HPDE6-E6E7 (cell line): ENCODE data around the gene ANXA6.
"Not testable (repeated sequence)": the region's sequence is repeated elsewhere in the genome, so short reads cannot be mapped to it uniquely, and the experiment has no call there.

ENCODE experiments used
- DNase-seq: peaks from one replicate; pipeline ENCODE4 v3.0.0; 2011; ENCODE audit warnings: missing footprints; ENCODE audit errors: extremely low spot score

Gene ANXA6

DNA sequence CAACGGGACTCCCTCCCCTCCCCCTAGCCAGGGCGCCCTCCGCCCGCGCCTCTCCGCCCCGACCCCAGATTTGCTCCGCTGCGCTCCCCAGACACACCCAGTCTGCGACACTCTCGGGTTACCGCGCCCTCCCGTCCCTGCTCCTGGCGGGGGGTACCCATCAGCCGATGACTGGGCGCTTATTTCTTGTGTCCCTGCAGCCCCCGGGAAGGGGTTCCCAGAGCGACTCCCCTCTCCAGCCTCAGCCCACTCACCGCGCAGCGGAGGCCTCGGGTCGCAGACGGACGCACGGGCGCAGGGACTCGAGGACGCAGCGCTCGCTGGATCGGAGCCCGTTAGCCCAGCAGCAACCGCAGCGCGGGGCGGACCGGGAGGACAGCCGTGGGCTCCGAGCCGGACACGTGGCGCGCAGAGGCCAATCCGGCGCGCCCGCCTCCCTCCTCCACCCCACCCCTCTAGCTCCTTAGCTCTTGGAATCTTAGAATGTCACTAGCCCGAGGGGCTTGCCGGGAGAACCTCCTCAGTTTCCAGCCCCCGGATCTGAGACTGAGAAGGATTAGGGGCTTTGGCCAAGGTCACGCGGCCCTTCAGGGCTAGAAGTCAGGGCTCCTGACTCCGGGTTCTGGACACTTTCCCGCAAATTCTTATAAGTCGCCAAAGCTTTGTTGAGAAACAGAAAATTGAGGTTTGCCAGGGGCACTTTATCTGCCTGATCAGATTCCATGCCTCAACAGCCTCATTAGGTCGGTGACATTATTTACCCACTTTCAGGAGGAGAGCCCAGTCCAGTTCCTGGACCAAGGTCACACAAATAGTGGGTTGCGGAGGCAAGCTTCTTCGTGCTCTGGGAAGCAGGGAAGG, at the start of gene ANXA6:
Gene ANXA6 (minus strand): TSS at position 354 of the 861 bp plus-strand sequence. CDS start 9,878 bp downstream, outside the sequence.
- DNase-seq: peak; percentile 85

DNA sequence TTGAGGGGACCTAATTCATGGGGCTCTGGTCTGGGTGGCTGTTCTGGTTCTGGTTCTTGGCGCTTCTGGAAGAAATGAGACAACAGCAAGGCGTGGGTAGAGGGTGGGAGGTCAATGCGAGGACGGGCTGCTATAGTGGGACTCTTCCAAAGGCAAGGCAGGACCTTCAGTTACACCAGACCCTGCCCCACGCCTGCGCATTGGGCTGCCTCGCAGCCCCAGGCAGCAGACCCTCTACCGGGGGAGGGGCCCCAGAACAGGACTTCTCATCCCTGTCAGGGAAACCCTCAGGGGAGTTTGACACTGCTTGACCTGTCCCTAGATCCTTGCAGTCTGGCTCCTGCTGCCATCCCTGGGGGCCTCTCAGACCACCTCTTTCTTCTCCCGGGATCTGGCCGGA, 47.8 kb upstream of the ANXA6 start:
- DNase-seq: no peak

DNA sequence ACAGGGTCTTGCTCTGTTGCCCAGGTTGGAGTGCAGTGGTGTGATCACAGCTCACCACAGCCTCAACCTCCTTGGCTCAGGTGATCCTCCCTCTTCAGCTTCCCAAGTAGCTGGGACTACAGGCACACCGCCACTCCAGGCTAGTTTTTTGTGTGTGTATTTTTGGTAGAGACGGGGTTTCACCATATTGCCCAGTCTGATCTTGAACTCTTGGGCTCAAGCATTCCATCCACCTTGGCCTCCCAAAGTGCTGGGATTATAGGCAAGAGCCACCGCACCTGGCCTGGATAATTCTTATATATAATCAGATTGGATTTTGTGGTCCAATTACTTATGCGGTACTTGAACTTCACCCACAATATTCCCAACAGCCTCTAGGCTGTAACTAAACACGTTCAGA, 46.5 kb upstream of the ANXA6 start:
- DNase-seq: no peak

DNA sequence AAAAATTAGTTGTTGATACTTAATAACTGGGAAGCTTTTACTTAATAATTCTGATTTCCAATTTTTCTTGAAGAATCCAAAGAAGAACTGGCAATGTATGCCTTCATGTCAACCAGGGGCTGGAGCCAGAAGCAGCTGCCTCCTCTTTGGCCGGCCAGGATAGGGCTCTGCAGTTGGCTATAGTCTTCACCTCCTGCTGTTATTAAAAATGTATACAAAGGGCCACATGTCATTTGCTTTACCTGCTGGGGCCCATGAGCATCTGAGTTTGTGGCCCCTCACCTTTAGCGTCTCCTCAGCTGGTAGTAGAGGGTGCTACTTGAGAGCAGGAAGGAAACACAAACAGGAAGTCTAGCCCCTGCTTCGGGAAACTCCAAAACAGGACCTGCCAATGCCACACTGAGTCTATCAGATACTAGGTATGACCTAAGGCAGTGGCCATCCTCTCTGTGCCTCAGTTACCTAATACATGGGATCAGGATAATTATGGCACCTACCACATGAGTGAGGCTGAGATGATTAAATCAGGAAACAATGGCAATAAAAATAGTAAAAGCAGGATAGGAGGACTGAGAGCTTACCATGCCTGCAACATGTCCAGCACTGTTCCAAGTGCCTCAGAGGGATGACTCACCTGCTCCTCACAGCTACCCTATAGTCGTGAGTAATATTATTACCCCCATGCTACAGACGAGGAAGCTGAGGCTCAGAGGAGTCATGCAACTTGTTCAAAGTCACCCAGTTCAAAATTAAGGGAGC, 45.0 kb upstream of the ANXA6 start:
- peak; percentile 76 for DNase-seq

DNA sequence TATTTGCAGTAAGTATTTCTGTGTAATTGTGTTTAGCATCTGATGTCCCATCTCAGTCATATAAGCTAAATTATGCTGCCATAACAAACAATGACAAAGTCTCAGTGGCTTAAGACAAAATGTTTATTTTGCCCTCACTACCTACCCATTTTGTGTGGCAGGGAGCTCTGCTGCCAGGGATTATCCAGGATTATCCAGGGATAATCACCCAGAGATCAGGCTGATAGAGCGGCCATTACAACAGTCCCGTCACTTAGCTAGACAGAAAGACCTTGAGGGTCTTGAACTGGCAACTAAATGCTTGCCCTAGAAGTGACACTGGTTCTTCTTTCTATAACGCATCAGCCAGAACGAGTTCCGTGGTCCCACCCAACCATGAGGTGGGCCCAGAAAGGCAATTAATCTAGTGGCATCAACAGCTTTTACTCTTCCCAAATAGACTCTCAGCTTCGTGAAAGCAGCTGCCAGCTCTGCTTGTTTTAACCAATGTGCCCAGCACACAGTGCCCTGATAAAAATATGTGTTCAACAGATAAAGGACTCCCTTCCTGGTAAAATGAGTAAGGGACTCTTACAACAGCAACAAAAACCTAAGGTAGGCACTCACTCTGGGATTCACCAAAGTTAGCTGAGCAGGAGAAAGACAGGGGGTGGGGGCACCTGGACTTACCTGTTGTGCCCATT, 43.5 kb upstream of the ANXA6 start:
- DNase-seq: no peak

DNA sequence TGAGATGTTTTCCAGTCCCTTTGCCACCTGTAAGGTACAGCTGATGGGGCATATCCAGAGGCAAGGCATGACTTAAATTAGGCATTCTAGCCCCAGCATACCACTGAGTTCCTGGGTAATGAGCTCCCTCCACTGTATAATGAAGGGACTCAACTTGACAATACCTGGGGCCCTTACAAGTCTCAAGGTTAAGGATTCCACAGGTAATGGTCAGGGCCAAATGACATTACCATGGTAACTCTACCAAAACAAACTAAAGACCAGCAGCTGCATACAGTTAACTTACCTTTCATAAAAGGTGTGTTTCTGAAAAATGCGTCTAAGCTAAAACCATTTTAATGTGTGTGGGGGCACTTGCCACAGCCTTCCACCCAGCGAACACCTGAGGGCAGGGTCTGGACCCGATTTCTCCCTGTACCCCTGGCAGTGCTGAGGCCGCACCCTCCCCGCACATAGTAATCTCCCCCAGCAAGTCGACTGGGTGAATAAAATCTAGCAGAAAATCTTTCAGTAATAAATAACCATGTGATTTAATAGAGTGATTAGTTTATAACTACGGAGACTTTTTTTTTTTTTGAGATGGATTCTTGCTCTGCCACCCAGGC, 42.1 kb upstream of the ANXA6 start:
- no peak for DNase-seq

DNA sequence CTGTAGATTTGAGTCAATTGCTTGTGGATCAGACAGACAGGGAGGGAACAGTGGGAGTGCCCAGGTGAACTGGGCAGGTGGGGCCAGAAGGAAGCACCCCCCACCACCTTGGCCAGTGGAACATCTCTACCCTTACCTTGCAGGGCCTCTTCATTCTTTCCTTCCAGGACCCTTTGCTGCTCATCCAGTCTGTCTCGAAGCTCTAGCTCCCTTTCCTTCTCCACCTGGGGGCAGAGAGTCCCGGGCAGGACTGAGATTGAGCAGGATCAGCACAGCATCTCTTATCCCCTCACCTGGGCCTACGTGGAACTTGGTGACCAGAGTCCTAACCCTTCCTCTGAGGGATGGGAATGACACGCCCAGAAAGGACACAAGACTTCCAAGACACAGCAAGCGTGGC, 41.3 kb upstream of the ANXA6 start:
- DNase-seq: no peak

DNA sequence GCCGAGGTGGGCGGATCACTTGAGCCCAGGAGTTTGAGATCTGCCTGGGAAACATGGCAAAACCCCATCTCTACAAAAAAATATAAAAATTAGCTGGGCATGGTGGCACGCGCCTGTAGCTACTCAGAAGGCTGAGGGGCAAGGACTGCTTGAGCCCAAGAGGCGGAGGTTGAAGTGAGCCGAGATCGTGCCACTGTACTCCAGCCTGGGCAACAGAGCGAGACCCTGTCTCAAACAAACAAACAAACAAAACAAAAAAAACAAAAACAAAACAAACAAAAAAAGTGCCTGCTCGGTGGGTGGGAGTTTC, 39.7 kb upstream of the ANXA6 start:
- not testable (repeated sequence) for DNase-seq

DNA sequence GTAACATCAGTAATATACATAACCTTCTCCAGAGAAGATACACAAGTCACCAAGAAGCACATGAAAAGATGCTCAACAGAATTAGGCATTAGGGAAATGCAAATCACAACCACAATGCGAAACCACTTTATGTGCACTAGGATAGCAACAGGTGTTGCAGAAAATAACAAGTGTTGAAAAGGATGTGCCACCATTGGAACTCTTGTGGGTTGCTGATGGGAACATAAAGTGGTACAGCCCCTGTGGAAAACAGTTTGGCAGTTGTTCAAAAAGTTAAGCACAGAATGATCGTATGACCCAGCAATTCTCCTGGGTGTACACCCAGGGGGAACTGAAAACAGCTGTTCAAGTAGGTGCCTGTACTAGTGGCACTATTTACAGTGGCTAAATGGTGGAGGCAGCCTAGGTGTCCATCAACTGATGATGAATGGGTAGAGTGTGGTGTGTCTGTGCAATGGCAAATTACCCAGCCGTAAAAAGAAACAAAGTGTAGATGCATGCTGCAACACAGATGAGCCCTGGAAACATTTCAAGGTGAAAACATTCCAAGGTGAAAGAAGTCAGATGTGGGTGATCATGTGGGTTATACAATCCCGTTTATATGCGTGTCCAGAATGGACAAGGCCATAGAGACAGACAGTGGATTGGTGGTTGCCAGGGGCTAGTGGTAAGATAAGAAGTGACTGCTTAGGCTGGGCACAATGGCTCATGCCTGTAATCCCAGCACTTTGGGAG, 39.1 kb upstream of the ANXA6 start:
- DNase-seq: no peak

DNA sequence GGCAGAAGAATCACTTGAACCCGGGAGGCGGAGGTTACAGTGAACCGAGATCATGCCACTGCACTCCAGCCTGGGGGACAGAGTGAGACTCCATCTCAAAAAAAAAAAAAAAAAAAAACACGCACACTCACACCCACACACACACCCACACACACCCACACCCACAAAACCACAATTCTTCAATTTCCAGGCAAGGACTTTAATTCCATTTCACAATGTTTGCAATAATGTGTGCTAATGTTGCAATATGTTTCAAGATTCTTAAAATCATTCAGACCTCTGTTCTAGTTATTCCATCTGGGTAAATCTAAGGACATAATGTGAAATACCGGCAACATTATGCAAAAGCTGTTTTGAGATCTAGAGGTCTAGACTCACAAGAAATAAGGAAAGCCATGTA, 38.0 kb upstream of the ANXA6 start:
- DNase-seq: no peak

DNA sequence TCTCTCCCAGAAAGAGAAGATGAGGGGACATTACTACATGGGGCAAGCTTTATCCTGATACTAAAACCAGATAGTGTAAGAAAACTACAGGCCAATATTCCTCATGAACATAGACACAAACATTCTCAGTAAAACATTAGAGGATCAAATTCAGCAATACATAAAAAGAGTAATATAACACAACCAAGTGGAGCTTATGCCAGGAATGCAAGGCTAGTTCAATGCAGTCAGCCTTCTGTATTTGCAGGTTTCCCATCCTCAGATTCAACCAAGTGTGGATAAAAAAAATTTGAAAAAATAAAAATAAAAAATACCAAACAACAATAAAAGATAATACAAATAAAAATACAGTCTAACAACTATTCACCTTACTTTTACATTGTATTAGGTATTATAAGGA, 35.0 kb upstream of the ANXA6 start:
- no peak for DNase-seq

DNA sequence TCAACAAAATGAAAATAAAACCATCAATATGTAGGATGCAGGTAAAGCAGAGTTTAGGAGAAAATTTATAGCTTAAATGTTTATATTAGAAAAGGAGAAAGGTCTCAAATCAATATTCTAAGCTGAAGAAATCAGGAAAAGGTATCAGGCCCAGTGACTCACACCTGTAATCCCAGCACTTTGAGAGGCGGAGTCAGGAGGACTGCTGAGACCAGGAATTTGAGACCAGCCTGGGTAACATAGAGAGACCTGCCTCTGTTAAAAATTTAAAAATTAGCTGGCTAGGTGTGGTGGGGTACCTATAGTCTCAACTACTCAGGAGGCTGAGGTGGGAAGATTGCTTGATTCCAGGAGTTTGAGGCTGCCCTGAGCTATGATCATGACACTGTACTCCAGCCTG, 34.1 kb upstream of the ANXA6 start:
- no peak for DNase-seq

DNA sequence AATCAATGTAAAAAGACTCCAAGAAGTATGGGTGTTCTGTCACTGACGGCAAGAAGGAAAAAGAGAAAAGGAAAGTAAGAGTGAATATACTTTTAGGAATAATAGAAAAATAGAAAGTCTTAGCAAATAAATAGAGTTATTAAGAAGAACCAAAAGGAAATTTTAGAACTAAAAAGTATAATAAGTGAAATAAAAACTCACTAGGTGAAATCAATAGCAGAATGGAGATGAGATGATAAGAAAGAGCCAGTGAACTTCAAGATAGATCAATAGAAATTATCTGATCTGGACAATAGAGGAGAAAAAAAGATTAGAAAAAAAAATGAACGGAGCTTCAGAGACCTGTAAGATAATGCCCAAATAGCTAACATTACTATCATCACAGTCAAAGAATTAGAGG, 31.6 kb upstream of the ANXA6 start:
- DNase-seq: no peak

DNA sequence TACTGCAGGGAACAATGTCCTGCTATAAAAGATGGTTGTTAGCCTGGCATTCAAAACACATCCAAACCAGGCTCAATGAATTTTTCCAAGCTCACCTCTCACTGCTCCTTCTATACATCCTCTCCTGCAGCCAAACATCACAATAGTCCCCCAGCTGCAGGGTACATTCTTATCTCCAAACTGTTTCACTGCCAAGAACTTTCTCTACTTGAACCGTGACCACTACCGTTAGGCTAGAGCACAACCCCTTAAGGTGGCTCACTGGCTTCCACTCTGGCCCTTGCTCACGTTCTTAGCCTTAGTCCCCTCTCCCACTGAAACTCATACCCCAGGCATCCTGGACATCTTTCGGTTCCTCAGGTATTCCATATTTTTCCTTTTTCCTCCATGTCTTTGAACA, 29.0 kb upstream of the ANXA6 start:
- DNase-seq: no peak

DNA sequence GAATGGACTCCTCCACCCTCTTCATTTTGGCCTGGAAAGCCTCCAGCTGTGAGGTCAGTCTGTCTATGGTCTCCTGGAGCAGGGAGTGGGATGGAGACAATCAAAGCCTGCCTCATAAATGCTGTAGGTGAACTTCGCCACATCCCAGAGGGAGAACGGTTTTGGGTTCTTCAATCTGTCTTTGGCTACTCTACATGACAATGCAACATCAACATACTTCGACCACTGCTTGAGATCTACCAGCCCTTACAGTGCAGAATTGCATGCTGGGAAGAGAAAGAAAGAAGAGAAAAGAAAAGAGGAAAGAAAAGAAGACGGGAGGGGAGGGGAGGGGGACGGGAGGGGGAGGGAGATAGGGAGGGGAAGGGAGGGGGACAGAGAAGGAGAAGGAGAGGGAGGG, 28.5 kb upstream of the ANXA6 start:
- DNase-seq: no peak

DNA sequence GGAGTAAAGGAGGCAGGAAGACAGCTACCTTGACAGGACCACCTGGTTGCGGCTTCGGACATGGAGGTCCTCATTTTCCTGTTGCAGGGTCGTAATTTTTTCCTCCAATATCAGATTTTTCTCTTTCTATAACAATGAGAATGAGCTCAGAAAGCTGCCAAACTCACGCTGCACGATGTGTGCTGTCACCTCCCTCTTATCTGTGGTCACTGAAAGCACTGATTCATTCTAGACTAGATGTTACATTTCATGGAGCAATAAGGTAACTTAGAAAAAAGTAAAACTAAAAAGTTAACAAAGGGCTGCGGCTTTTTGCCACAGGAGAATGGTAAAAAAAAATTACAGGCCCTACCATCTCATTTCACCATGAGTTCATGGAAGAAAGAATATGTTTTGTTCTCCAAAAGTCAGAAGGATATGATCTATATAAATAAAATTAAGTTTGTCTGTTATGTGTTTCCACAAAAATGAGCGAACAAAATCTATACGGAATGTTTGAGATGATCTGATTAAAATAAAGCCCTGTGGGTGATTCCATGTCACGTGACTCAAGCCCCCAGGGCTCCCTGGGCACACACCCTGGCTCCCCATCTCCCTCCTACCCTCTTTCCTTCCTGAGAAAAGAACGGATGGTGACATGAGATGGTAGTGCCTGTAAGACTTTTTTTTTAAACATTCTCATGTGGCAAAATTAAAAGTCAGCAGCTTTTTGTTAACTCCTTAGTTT, 26.9 kb upstream of the ANXA6 start:
- no peak for DNase-seq

DNA sequence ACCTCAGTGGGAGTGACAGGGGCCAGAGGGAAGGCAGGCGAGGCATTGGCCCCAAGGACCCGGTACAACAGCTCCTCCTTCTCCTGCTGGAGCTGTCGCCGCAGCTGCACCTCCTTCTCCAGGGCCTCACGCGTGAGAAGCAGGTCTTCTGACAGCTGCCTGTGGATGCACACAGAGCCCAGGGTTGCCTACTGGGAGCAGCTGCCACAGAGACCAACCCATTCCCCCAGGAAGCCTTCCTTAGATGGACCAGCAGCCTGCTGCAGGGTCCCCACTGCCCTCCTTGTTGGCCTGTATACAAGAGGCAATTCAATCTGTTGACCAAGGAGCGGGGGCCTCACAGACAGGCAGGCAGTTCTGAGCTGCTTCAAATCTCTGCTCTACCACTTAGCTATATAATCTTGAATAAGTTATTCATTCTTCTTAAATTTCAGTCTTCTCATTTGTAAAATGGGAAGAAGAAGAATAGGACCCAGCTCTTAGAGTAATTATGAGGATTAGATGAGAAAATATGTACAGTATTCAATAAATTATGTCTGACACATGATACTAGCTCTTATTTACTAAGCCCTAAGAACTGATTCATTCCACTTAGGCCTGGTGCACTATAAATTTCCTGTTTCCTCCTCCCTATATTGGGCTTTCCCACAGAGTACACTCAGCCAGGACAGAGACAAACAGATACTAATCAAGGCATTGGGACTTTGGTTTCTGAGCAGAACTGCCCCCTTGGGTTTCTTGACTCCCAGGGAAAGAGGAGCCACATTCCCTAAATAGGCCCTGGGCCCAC, 26.1 kb upstream of the ANXA6 start:
- peak; percentile 25 for DNase-seq

DNA sequence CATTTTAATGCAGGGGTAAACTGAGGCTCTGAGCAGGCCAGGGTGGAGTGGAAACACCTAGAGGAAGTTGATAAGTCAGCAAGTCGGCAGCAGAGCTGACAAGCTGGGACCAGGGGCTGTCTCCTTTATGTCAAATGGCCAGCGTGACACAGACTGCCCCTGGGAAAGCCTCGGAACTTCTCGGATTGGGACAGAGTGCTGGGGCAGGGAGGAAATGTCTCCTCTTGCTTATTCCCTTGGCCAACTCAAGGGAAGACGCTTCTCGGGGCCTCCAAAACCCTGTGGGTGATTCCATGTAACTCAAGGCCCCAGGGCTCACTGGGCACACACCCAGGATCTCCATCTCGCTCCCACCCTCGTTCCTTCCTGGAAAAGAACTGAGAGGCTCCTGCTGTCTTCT, 25.4 kb upstream of the ANXA6 start:
- DNase-seq: no peak

DNA sequence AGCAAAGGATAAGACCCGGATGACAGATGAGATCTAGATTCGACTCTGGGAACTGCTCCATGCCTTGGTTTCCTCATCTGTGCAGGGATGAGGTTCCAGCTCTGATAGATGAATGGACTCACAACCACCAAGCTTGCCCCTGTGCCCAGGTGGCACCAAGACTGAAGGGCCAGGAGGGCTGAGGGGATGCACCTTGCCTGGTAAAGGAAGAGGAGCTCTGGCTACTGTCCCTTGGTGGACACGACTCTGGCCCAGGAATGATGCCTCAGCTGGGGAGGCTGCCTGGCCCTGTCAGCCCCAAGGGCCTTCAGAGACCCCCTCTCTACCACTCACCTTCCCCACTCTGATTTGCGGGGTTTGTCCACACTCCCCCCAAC, 24.9 kb upstream of the ANXA6 start:
- no peak for DNase-seq

DNA sequence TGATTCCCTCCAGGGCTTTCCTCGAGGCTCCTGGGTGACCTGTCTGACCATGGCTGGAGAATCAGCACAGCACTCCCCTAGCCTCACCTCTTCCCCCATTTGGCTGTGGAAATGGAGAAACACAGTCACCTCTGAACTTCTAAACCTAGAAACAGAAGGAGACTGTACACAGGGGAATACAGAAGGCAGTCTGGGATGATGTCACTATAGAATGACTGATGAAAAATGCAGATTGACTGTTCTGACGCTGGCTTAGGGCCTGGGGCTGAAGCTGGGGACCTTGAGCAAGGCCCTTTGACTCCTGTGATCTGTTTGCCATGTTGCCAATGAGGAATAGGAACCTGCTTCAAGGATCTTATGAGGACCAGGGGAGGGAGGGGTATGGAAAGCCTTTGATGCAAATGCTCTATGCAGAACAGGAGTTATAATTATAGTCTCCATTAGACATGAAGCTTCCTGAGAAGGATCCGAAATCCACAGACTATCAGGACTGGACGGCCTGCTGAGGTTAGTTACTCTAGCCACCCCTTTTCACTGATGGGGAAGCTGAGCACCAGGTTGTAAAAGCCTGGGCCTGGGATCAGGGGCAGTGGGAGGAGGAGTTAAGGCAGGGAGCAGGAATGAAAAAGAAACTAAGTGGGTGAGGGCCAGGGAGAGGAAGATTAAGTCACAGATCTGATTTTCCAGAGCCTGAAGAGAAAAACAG, 24.4 kb upstream of the ANXA6 start:
- no peak for DNase-seq
